Fibroblast of villous mesenchyme (primary cell): ENCODE measurements around the gene STARD3. TPM values are rescaled to one million over a fixed set of nuclear protein-coding genes. Genes with fewer than 3 reads are reported as not detected.
"Not testable (repeated sequence)": the region's sequence is repeated elsewhere in the genome, so short reads cannot be mapped to it uniquely, and the experiment has no call there.

Source experiments
- DNase-seq: peaks from one replicate; pipeline ENCODE4 v3.0.0-alpha.2; 2010; ENCODE audit warnings: low read depth
- H3K4me3 ChIP-seq: 2 replicates; pipeline ENCODE4 v1.5.1; 2011; ENCODE audit warnings: low read depth, mild to moderate bottlenecking, low read length
- total RNA-seq: library from RNA; depleted of rRNA; stranded (reverse); fragments of >200 nt; gene quantifications from 2 replicates; pipeline ENCODE4 v1.2.3, GENCODE V29; 2012
- TF ChIP-seq, protein P1 (sequence below): IDR thresholded peaks from 2 replicates; pipeline ENCODE4 v1.5.1; 2012; ENCODE audit warnings: low read depth, mild to moderate bottlenecking, low read length; ENCODE audit not compliant: insufficient read depth

The STARD3 gene
- total RNA-seq, 1 donor, result 23.7 TPM

DNA sequence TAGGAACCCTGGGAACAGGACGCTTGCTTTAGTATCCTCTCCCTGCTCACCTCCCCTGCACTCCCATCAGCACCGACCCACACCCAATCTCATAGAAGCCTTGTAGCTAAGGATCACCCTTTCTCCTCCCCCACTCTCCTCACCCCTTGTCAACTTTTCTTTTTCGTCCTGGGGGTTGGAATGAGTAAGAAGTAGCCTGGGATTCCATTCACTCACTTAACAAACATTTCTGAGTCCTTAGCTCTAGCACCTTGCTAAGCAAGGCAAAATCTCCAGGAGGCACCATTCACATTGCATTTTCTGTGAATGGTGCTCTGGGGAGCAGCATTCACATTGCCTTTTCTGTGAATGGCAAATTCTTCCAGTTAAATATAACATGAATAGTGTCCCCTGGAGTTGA, 52.0 kb downstream of the STARD3 start:
- DNase-seq, result no peak
- H3K4me3 ChIP-seq, result peak overlapping the region; percentile 87
- TF ChIP-seq, protein P1, sequence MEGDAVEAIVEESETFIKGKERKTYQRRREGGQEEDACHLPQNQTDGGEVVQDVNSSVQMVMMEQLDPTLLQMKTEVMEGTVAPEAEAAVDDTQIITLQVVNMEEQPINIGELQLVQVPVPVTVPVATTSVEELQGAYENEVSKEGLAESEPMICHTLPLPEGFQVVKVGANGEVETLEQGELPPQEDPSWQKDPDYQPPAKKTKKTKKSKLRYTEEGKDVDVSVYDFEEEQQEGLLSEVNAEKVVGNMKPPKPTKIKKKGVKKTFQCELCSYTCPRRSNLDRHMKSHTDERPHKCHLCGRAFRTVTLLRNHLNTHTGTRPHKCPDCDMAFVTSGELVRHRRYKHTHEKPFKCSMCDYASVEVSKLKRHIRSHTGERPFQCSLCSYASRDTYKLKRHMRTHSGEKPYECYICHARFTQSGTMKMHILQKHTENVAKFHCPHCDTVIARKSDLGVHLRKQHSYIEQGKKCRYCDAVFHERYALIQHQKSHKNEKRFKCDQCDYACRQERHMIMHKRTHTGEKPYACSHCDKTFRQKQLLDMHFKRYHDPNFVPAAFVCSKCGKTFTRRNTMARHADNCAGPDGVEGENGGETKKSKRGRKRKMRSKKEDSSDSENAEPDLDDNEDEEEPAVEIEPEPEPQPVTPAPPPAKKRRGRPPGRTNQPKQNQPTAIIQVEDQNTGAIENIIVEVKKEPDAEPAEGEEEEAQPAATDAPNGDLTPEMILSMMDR, result no peak

GRCh38 chr17:39694593-39694992, 57.6 kb downstream of the STARD3 start:
- H3K4me3 ChIP-seq, result no peak overlapping the region
- DNase-seq, result no peak
- TF ChIP-seq, protein P1, result no peak

- TF ChIP-seq, protein P1, result no peak
- no peak for DNase-seq
- H3K4me3 ChIP-seq, result no peak overlapping the region
Measured at GRCh38 chr17:39695089-39695474, 58.1 kb downstream of the STARD3 start.

- H3K4me3 ChIP-seq, result no peak overlapping the region
- DNase-seq, result no peak
- TF ChIP-seq, protein P1, result no peak
Measured at GRCh38 chr17:39696731-39697130, 59.8 kb downstream of the STARD3 start.

- no peak overlapping the region for H3K4me3 ChIP-seq
- DNase-seq, result no peak
- TF ChIP-seq, protein P1, result no peak
Measured at GRCh38 chr17:39697961-39698360, 61.0 kb downstream of the STARD3 start.

DNA sequence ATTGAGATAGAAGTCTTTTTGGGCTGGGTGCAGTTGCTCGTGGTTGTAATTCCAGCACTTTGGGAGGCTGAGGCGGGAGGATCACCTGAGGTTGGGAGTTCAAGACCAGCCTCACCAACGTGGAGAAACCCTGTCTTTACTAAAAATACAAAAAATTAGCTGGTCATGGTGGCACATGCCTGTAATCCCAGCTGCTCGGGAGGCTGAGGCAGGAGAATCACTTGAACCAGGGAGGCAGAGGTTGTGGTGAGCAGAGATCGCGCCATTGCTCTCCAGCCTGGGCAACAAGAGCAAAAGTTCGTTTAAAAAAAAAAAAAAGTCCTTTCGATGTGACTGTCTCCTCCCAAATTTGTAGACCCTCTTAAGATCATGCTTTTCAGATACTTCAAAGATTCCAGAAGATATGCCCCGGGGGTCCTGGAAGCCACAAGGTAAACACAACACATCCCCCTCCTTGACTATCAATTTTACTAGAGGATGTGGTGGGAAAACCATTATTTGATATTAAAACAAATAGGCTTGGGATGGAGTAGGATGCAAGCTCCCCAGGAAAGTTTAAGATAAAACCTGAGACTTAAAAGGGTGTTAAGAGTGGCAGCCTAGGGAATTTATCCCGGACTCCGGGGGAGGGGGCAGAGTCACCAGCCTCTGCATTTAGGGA, 62.3 kb downstream of the STARD3 start:
- not testable (repeated sequence) for DNase-seq
- H3K4me3 ChIP-seq, result peak overlapping the region; percentile 83

DNA sequence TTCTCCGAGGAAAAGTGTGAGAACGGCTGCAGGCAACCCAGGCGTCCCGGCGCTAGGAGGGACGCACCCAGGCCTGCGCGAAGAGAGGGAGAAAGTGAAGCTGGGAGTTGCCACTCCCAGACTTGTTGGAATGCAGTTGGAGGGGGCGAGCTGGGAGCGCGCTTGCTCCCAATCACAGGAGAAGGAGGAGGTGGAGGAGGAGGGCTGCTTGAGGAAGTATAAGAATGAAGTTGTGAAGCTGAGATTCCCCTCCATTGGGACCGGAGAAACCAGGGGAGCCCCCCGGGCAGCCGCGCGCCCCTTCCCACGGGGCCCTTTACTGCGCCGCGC, 62.8 kb downstream of the STARD3 start, which contains the start of gene ERBB2:
Gene ERBB2 (plus strand): TSS at position 247 of the 330 bp plus-strand sequence. CDS start 175 bp downstream, outside the sequence.
- H3K4me3 ChIP-seq, result peak within 1 kb of the TSS; percentile 83
- TF ChIP-seq, protein P1, result no peak
- DNase-seq, result peak; percentile 74
